OCI-LY1 (cell line): ENCODE data around the gene VWDE.

Experiments used
- H2AFZ ChIP-seq: fragments of 200-600 bp; sonication (generic), shearing (Covaris generic); 2 replicates; pipeline ENCODE4 v1.6.0; 2014; ENCODE audit warnings: antibody characterized with exemption, mild to moderate bottlenecking, low read length
- H3F3A ChIP-seq: fragments of 200-600 bp; sonication (generic), shearing (Covaris generic); 2 replicates; pipeline ENCODE4 v1.6.0; 2014; ENCODE audit warnings: mild to moderate bottlenecking, antibody characterized with exemption, low read length, moderate library complexity; ENCODE audit not compliant: insufficient read depth
- H3K27ac ChIP-seq: fragments of 200-600 bp; sonication (generic); 2 replicates; pipeline ENCODE4 v1.5.1; 2014; ENCODE audit warnings: low read length, mixed run types, mild to moderate bottlenecking, low read depth; ENCODE audit not compliant: poor library complexity, severe bottlenecking
- H3K27me3 ChIP-seq: fragments of 200-600 bp; sonication (generic); 2 replicates; pipeline ENCODE4 v1.6.0; 2014; ENCODE audit warnings: antibody characterized with exemption, mild to moderate bottlenecking, low read length, moderate library complexity; ENCODE audit not compliant: insufficient read depth
- H3K36me3 ChIP-seq: fragments of 200-600 bp; sonication (generic); 2 replicates; pipeline ENCODE4 v1.6.1; 2014; ENCODE audit warnings: mild to moderate bottlenecking, antibody characterized with exemption, low read length, moderate library complexity, mixed read lengths; ENCODE audit not compliant: insufficient read depth
- H3K4me1 ChIP-seq: fragments of 200-600 bp; sonication (generic); 2 replicates; pipeline ENCODE4 v1.5.1; 2014; ENCODE audit warnings: mild to moderate bottlenecking, low read length, moderate library complexity; ENCODE audit not compliant: insufficient read depth, severe bottlenecking
- H3K4me2 ChIP-seq: fragments of 200-600 bp; sonication (generic), shearing (Covaris generic); 2 replicates; pipeline ENCODE4 v1.6.1; 2014; ENCODE audit warnings: low read length
- H3K4me3 ChIP-seq: fragments of 200-600 bp; sonication (generic); 2 replicates; pipeline ENCODE4 v1.5.1; 2014; ENCODE audit warnings: low read length, low read depth, mild to moderate bottlenecking, mixed read lengths; ENCODE audit not compliant: poor library complexity, severe bottlenecking
- H3K79me2 ChIP-seq: fragments of 200-600 bp; shearing (Covaris generic); 2 replicates; pipeline ENCODE4 v1.6.1; 2016; ENCODE audit warnings: mixed run types, low read length, mixed read lengths; ENCODE audit not compliant: insufficient read depth
- H3K9ac ChIP-seq: fragments of 200-600 bp; sonication (generic), shearing (Covaris generic); 2 replicates; pipeline ENCODE4 v1.6.1; 2014; ENCODE audit warnings: mild to moderate bottlenecking, low read length, mixed read lengths
- H3K9me2 ChIP-seq: fragments of 200-600 bp; sonication (generic), shearing (Covaris generic); 2 replicates; pipeline ENCODE4 v1.6.1; 2014; ENCODE audit warnings: low read depth, mild to moderate bottlenecking, low read length, mixed read lengths
- H3K9me3 ChIP-seq: fragments of 200-600 bp; shearing (Covaris generic); 2 replicates; pipeline ENCODE4 v1.6.1; 2014; ENCODE audit warnings: low read length, mixed read lengths
- H4K20me1 ChIP-seq: fragments of 200-600 bp; sonication (generic), shearing (Covaris generic); 2 replicates; pipeline ENCODE4 v1.6.0; 2016; ENCODE audit warnings: mild to moderate bottlenecking, low read length; ENCODE audit not compliant: insufficient read depth
- CTCF ChIP-seq: fragments of 200-600 bp; sonication (generic), shearing (Covaris generic); IDR thresholded peaks from 2 replicates; pipeline ENCODE4 v1.5.1; 2017; ENCODE audit warnings: mild to moderate bottlenecking, antibody characterized with exemption, low read length, moderate library complexity, mixed read lengths
- EZH2 ChIP-seq: fragments of 200-600 bp; sonication (generic), shearing (Covaris generic); IDR thresholded peaks from 2 replicates; pipeline ENCODE4 v1.8.0; 2017; ENCODE audit warnings: borderline replicate concordance, mixed run types, mild to moderate bottlenecking, antibody characterized with exemption, low read length, moderate library complexity, mixed read lengths

The VWDE gene

GRCh38 chr7:12423997-12424745 lies 20.5 kb upstream of the VWDE start:
- Histone ChIP-seq H3K79me2 (no peaks in the 10 kb centered on the region), H3K9me3 (no peaks in the 10 kb centered on the region), H3K9ac (no peak overlapping the region), H3K27ac (no peak overlapping the region), H3K4me3 (no peak overlapping the region), H3K36me3 (no peaks in the 10 kb centered on the region), H3K4me1 (no peaks in the 10 kb centered on the region), H3K4me2 (no peak overlapping the region), H3K27me3 (no peaks in the 10 kb centered on the region), H3F3A (no peaks in the 10 kb centered on the region), H4K20me1 (no peaks in the 10 kb centered on the region), H3K9me2 (no peaks in the 10 kb centered on the region), H2AFZ (no peak overlapping the region)
- TF ChIP-seq CTCF (no peak), EZH2 (no peak)

GRCh38 chr7:12423355-12423996 lies 19.8 kb upstream of the VWDE start:
- Histone ChIP-seq H3K9ac (no peak overlapping the region), H3K9me2 (no peaks in the 10 kb centered on the region), H3K4me2 (no peak overlapping the region), H4K20me1 (no peaks in the 10 kb centered on the region), H3K9me3 (no peaks in the 10 kb centered on the region), H3K27me3 (no peaks in the 10 kb centered on the region), H3K27ac (no peak overlapping the region), H2AFZ (no peak overlapping the region), H3F3A (no peaks in the 10 kb centered on the region), H3K79me2 (no peaks in the 10 kb centered on the region), H3K4me1 (no peaks in the 10 kb centered on the region), H3K4me3 (no peak overlapping the region), H3K36me3 (no peaks in the 10 kb centered on the region)
- TF ChIP-seq CTCF (no peak), EZH2 (no peak)

GRCh38 chr7:12422554-12423320 lies 19.1 kb upstream of the VWDE start:
- H3K27ac ChIP-seq: no peak overlapping the region
- H3K27me3 ChIP-seq: no peaks in the 10 kb centered on the region
- H3K9me2 ChIP-seq: no peaks in the 10 kb centered on the region
- TF ChIP-seq CTCF (no peak), EZH2 (no peak)
- H3K4me2 ChIP-seq: no peak overlapping the region
- no peaks in the 10 kb centered on the region for H3K4me1 ChIP-seq
- H3K36me3 ChIP-seq: no peaks in the 10 kb centered on the region
- H3K79me2 ChIP-seq: no peaks in the 10 kb centered on the region
- no peaks in the 10 kb centered on the region for H3F3A ChIP-seq
- H2AFZ ChIP-seq: no peak overlapping the region
- H3K4me3 ChIP-seq: no peak overlapping the region
- H3K9me3 ChIP-seq: no peaks in the 10 kb centered on the region
- no peak overlapping the region for H3K9ac ChIP-seq
- H4K20me1 ChIP-seq: no peaks in the 10 kb centered on the region
